IMR-90 (cell line): Measurements from ENCODE around the gene GAS2L2.

ENCODE experiments used
- CTCF ChIP-seq: conservative IDR thresholded peaks from 2 replicates; pipeline ENCODE4 v1.5.1; 2012; ENCODE audit warnings: mild to moderate bottlenecking, low read depth, low read length, improper control_type of control experiment
- MXI1 ChIP-seq: IDR thresholded peaks from 2 replicates; pipeline ENCODE4 v1.6.1; 2012; ENCODE audit warnings: low read depth, mild to moderate bottlenecking, low read length, moderate library complexity, borderline replicate concordance
- RAD21 ChIP-seq: IDR thresholded peaks from 2 replicates; pipeline ENCODE4 v1.6.1; 2012; ENCODE audit warnings: low read length, improper control_type of control experiment

- TF ChIP-seq CTCF (no peak), RAD21 (no peak), MXI1 (no peak)
Observed at GRCh38 chr17:35788477-35789368, 35.7 kb upstream of the GAS2L2 start.
